Measurements from ENCODE around the gene NTN5. TPM values are rescaled to one million over a fixed set of nuclear protein-coding genes. Genes with fewer than 3 reads are reported as not detected.

NTN5 gene
- total and polyA plus RNA-seq, 9 of the 15 experiments (the other 6 are each of a cell fraction or from before 2014, with no cell fraction given) = not detected

GRCh38 chr19:48623556-48624066, 49.2 kb downstream of the NTN5 start (continued):
- TF ChIP-seq AFF1 (IDR thresholded peaks at IDR 0.05; ENCODE audit: low read depth in 1 of 2, partially characterized antibody in 2 of 2) (peak in 1 of 2 experiments; percentile 52), MTA3 (IDR thresholded peaks at IDR 0.05; ENCODE audit: borderline replicate concordance) (0 out of 2 replicates have a peak, but pooled peaks have one; percentile 13), SIN3A (IDR thresholded peaks at IDR 0.05; ENCODE audit: borderline replicate concordance in 2 of 2, control insufficient read depth in 1 of 2, low read depth in 2 of 2, low read length in 2 of 2) (no peak), MLLT1 (IDR thresholded peaks at IDR 0.05) (peak; percentile 67 to 71; a peak in 2 of 4 replicates), HCFC1 (IDR thresholded peaks at IDR 0.05; ENCODE audit: low read depth, low read length) (no peak), RBM17 (IDR thresholded peaks at IDR 0.05; ENCODE audit: borderline replicate concordance, low read depth, low read length) (no peak), SRSF3 (IDR thresholded peaks at IDR 0.05; ENCODE audit: insufficient read depth, low read length) (no peak), KLF6 (CRISPR knock-in tag; IDR thresholded peaks at IDR 0.05; ENCODE audit: borderline replicate concordance) (no peak), CBFB (CRISPR knock-in tag; IDR thresholded peaks at IDR 0.05) (no peak), ZNF408 (CRISPR knock-in tag; IDR thresholded peaks at IDR 0.05; ENCODE audit: low read depth) (no peak), CBX5 (IDR thresholded peaks at IDR 0.05; ENCODE audit: borderline replicate concordance, low read depth) (no peak), ZNF277 (CRISPR knock-in tag; IDR thresholded peaks at IDR 0.05; ENCODE audit: borderline replicate concordance) (no peak), MCM3 (IDR thresholded peaks at IDR 0.05) (no peak), HINFP (tag; conservative IDR thresholded peaks at IDR 0.05; ENCODE audit: low read depth) (no peak), CEBPG (CRISPR knock-in tag; IDR thresholded peaks at IDR 0.05) (no peak), CEBPG (tag; conservative IDR thresholded peaks at IDR 0.05 in 1 of 2, IDR thresholded peaks at IDR 0.05 in 1 of 2) (peak in 1 of 2 experiments; percentile 62; a peak in 1 of 4 replicates), MNT (conservative IDR thresholded peaks at IDR 0.05) (no peak)
